Left lung (tissue), 10 donors: ENCODE results near the gene GABARAPL2. TPM values are rescaled to one million over a fixed set of nuclear protein-coding genes. Genes with fewer than 3 reads are reported as not detected.
"Not testable (repeated sequence)": the region's sequence is repeated elsewhere in the genome, so short reads cannot be mapped to it uniquely, and the experiment has no call there.

Experiments used
- ATAC-seq: fragments of 200-7000 bp; cut with Tn5 transposase; one replicate; pipeline ENCODE4 v1.9.1; 2020; ENCODE audit warnings: moderate library complexity
- DNase-seq, 4 donors: peaks; one replicate each; pipeline ENCODE4 v3.0.0-alpha.2; 2013 to 2020
- H3K27ac ChIP-seq, 2 donors: fragments of 200-600 bp; sonication (generic) in 1 of 2; one replicate each; pipeline versions ENCODE4 v1.5.0 to v1.8.0; 2020 to 2021
- H3K27me3 ChIP-seq, 2 donors: fragments of 200-600 bp; sonication (generic) in 1 of 2; one replicate each; pipeline versions ENCODE4 v1.5.0 to v1.8.0; 2020 to 2021
- H3K36me3 ChIP-seq, 2 donors: fragments of 200-600 bp; sonication (generic) in 1 of 2; one replicate each; pipeline versions ENCODE4 v1.5.0 to v1.8.0; 2020 to 2021
- H3K4me1 ChIP-seq, 2 donors: fragments of 200-600 bp; one replicate each; pipeline ENCODE4 v1.8.0; 2021
- H3K4me3 ChIP-seq, 2 donors: fragments of 200-600 bp; sonication (generic) in 1 of 2; one replicate each; pipeline versions ENCODE4 v1.5.0 to v1.8.0; 2020 to 2021; ENCODE audit warnings: mild to moderate bottlenecking in 1 of 2
- H3K9me3 ChIP-seq, 2 donors: fragments of 200-600 bp; sonication (generic) in 1 of 2; one replicate each; pipeline versions ENCODE4 v1.5.0 to v1.8.0; 2020 to 2021
- intact Hi-C, 2 donors: fragments of 100-400 bp; cut with DNase I; formaldehyde crosslinking; loops; one replicate each; pipeline versions ENCODE4 v1.11.2 to v1.14.2; 2022
- polyA plus RNA-seq, 6 donors: library from polyadenylated mRNA; unstranded; fragments of 120-200 nt; gene quantifications; one replicate each; pipeline ENCODE4 v1.2.1, GENCODE V29; 2013; ENCODE audit not compliant: insufficient read length in 6 of 6
- total RNA-seq, 2 donors: library from RNA; stranded (reverse); fragmentation: NEBNext Ultra II Directional; extraction: Animal tissue kit (Norgen Biotek cat#: 25700); gene quantifications; one replicate each; pipeline ENCODE4 v1.2.1, GENCODE V29; 2021
- TF ChIP-seq, protein P1 (sequence below), 2 donors: fragments of 200-600 bp; sonication (generic) in 1 of 2; IDR thresholded peaks; one replicate each; pipeline versions ENCODE4 v1.5.0 to v1.8.0; 2021; ENCODE audit warnings: antibody characterized with exemption in 2 of 2
- donor health status: DM: no; HTN: yes; CAD: no.
- donor health status: DM: no; HTN: no; CAD: no.

Gene GABARAPL2
- total and polyA plus RNA-seq, 8 donors = 94.1 to 145 (median 137) TPM

GRCh38 chr16:75590920-75591843, 25.0 kb downstream of the GABARAPL2 start:
- intact Hi-C loops = no loop called here
- no peaks in the 10 kb centered on the region for H3K27me3 ChIP-seq
- peaks cover 0 to 21% of the 10 kb centered on the region in 2 donors for H3K36me3 ChIP-seq
- no peaks in the 10 kb centered on the region for H3K9me3 ChIP-seq
- DNase-seq = peak in 3 of 4 donors; percentile 57 to 90 (median 81)
- H3K4me3 ChIP-seq = no peak overlapping the region
- H3K4me1 ChIP-seq = no peaks in the 10 kb centered on the region
- ATAC-seq = peak; percentile 85
- TF ChIP-seq, protein P1, sequence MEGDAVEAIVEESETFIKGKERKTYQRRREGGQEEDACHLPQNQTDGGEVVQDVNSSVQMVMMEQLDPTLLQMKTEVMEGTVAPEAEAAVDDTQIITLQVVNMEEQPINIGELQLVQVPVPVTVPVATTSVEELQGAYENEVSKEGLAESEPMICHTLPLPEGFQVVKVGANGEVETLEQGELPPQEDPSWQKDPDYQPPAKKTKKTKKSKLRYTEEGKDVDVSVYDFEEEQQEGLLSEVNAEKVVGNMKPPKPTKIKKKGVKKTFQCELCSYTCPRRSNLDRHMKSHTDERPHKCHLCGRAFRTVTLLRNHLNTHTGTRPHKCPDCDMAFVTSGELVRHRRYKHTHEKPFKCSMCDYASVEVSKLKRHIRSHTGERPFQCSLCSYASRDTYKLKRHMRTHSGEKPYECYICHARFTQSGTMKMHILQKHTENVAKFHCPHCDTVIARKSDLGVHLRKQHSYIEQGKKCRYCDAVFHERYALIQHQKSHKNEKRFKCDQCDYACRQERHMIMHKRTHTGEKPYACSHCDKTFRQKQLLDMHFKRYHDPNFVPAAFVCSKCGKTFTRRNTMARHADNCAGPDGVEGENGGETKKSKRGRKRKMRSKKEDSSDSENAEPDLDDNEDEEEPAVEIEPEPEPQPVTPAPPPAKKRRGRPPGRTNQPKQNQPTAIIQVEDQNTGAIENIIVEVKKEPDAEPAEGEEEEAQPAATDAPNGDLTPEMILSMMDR (IDR thresholded peaks at IDR 0.05) = no peak
- peak overlapping the region; percentile 1 to 69 for H3K27ac ChIP-seq

GRCh38 chr16:75591927-75592326, 25.7 kb downstream of the GABARAPL2 start:
- DNase-seq, ATAC-seq, intact Hi-C loops, H3K9me3 ChIP-seq, H3K4me1 ChIP-seq, H3K27me3 ChIP-seq, H3K4me3 ChIP-seq: not testable (repeated sequence)
- peak overlapping the region in 1 of 2 donors; percentile 19 for H3K27ac ChIP-seq
- H3K36me3 ChIP-seq = peaks cover 0 to 20% of the 10 kb centered on the region in 2 donors

- no peak for DNase-seq
- Histone ChIP-seq H3K27ac (no peak overlapping the region), H3K4me3 (no peak overlapping the region), H3K4me1 (no peaks in the 10 kb centered on the region), H3K27me3 (no peaks in the 10 kb centered on the region), H3K9me3 (no peaks in the 10 kb centered on the region), H3K36me3 (peaks cover 0 to 26% of the 10 kb centered on the region in 2 donors)
- ATAC-seq = no peak
- intact Hi-C loops = no loop called here
- TF ChIP-seq, protein P1 (IDR thresholded peaks at IDR 0.05) = no peak
Measured at GRCh38 chr16:75593308-75593707, 27.1 kb downstream of the GABARAPL2 start.

GRCh38 chr16:75593825-75594820, 27.9 kb downstream of the GABARAPL2 start:
- intact Hi-C loops = no loop called here
- H3K9me3 ChIP-seq = no peaks in the 10 kb centered on the region
- no peak overlapping the region for H3K4me3 ChIP-seq
- TF ChIP-seq, protein P1 (IDR thresholded peaks at IDR 0.05) = no peak
- ATAC-seq (no peak), DNase-seq (no peak)
- peak overlapping the region in 1 of 2 donors; percentile 30 for H3K27ac ChIP-seq
- peaks cover 0 to 34% of the 10 kb centered on the region in 2 donors for H3K36me3 ChIP-seq
- H3K27me3 ChIP-seq = no peaks in the 10 kb centered on the region
- no peaks in the 10 kb centered on the region for H3K4me1 ChIP-seq

DNA sequence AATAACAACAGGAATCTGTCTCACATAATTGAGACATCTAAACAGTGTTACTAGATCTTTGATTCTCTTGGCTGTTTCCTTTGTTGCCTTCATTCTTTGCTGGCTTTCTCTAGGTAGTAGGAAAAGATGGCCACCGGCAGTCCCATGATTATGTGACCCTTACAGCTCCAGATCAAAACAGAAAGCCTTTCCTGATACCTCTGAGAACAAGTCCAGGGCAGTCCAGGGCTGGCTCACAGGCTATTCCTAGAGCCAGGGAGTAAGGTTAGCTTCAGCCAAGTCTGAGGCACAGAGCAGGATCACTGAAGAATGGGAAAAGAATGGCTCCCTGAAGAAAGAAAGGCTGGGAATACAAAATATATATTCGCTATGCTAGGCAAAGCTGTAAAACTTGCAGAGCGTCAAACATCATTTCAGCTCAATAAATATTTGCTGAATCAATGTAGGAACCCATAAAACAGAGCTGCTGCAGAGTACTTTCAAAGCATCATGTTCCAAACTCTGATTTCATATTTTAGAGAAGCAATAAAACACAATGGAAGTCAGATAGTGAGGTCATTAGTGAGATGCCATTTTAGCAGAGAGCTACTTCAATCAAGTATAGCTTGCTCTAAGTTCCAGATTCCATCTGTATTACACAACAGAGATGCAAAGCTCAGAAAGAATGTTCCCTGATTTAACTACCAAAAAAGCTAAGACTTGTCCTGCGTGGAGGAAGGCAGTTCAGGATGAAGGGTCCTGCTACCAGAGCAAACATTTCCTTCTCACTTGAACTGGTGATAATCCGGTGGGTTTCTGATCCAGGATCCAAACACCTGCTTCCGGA, 33.5 kb downstream of the GABARAPL2 start:
- H3K27me3 ChIP-seq = no peaks in the 10 kb centered on the region
- intact Hi-C loops = no loop called here
- TF ChIP-seq, protein P1 (IDR thresholded peaks at IDR 0.05) = no peak
- peaks cover 0 to 7% of the 10 kb centered on the region in 2 donors for H3K9me3 ChIP-seq
- peaks cover 3 to 83% of the 10 kb centered on the region in 2 donors for H3K36me3 ChIP-seq
- H3K27ac ChIP-seq = no peak overlapping the region
- no peaks in the 10 kb centered on the region for H3K4me1 ChIP-seq
- DNase-seq = no peak
- no peak for ATAC-seq
- no peak overlapping the region for H3K4me3 ChIP-seq
